H9 (cell line): ENCODE results near the gene DAPL1. TPM values are rescaled to one million over a fixed set of nuclear protein-coding genes. Genes with fewer than 3 reads are reported as not detected.

Experiments used
- DNase-seq: peaks from one replicate; pipeline ENCODE4 v3.0.0-alpha.2; 2017
- H2AFZ ChIP-seq: one replicate; pipeline ENCODE4 v1.6.1; 2013; ENCODE audit warnings: mild to moderate bottlenecking, low read length, control low read depth, moderate library complexity
- H2AK5ac ChIP-seq: 2 replicates; pipeline ENCODE4 v1.6.1; 2013; ENCODE audit warnings: low read length, control low read depth, mixed read lengths; ENCODE audit not compliant: insufficient read length
- H2BK120ac ChIP-seq: one replicate; pipeline ENCODE4 v1.6.1; 2013; ENCODE audit warnings: low read depth, mild to moderate bottlenecking, low read length, control low read depth, inconsistent platforms; ENCODE audit not compliant: poor library complexity, severe bottlenecking
- H2BK12ac ChIP-seq: 2 replicates; pipeline ENCODE4 v1.6.1; 2013; ENCODE audit warnings: low read length, control low read depth, mixed read lengths, low read depth; ENCODE audit not compliant: insufficient read length
- H2BK15ac ChIP-seq: 2 replicates; pipeline ENCODE4 v1.6.1; 2013; ENCODE audit warnings: low read depth, low read length, control low read depth
- H2BK20ac ChIP-seq: one replicate; pipeline ENCODE4 v1.6.1; 2013; ENCODE audit warnings: low read depth, mild to moderate bottlenecking, low read length, control low read depth, inconsistent platforms; ENCODE audit not compliant: poor library complexity, severe bottlenecking
- H2BK5ac ChIP-seq: 2 replicates; pipeline ENCODE4 v1.6.1; 2013; ENCODE audit warnings: low read length, control low read depth, mixed read lengths; ENCODE audit not compliant: insufficient read length
- H3K14ac ChIP-seq: 2 replicates; pipeline ENCODE4 v1.6.1; 2013; ENCODE audit warnings: low read length, control low read depth; ENCODE audit not compliant: insufficient read depth
- H3K18ac ChIP-seq: 2 replicates; pipeline ENCODE4 v1.6.1; 2013; ENCODE audit warnings: low read depth, mild to moderate bottlenecking, mixed read lengths, low read length, control low read depth; ENCODE audit not compliant: insufficient read length
- H3K23ac ChIP-seq: 2 replicates; pipeline ENCODE4 v1.6.1; 2013; ENCODE audit warnings: low read length, control low read depth, mixed read lengths, low read depth; ENCODE audit not compliant: insufficient read length
- H3K23me2 ChIP-seq: 2 replicates; pipeline ENCODE4 v1.6.1; 2013; ENCODE audit warnings: low read depth, mild to moderate bottlenecking, mixed read lengths, low read length, control low read depth; ENCODE audit not compliant: insufficient read length, poor library complexity, severe bottlenecking
- H3K27ac ChIP-seq: 2 replicates; pipeline ENCODE4 v1.5.1; 2013; ENCODE audit warnings: low read length, control low read depth, mixed read lengths, low read depth; ENCODE audit not compliant: insufficient read length
- H3K27me3 ChIP-seq: 2 replicates; pipeline ENCODE4 v1.6.1; 2013; ENCODE audit warnings: low read length, control low read depth, inconsistent platforms; ENCODE audit not compliant: insufficient read depth
- H3K4ac ChIP-seq: 2 replicates; pipeline ENCODE4 v1.6.1; 2013; ENCODE audit warnings: low read depth, mild to moderate bottlenecking, control low read depth, inconsistent platforms, low read length, moderate library complexity
- H3K4me1 ChIP-seq: 2 replicates; pipeline ENCODE4 v1.6.1; 2013; ENCODE audit warnings: low read length, control low read depth, inconsistent platforms; ENCODE audit not compliant: insufficient read depth
- H3K4me2 ChIP-seq: 2 replicates; pipeline ENCODE4 v1.6.1; 2013; ENCODE audit warnings: low read length, control low read depth, mixed read lengths; ENCODE audit not compliant: insufficient read length, insufficient read depth
- H3K56ac ChIP-seq: 2 replicates; pipeline ENCODE4 v1.6.1; 2013; ENCODE audit warnings: low read depth, mild to moderate bottlenecking, mixed read lengths, low read length, control low read depth; ENCODE audit not compliant: insufficient read length
- H3K79me1 ChIP-seq: 2 replicates; pipeline ENCODE4 v1.6.1; 2013; ENCODE audit warnings: low read depth, mild to moderate bottlenecking, moderate library complexity, low read length, control low read depth, inconsistent platforms; ENCODE audit not compliant: insufficient read depth, poor library complexity, severe bottlenecking
- H3K79me2 ChIP-seq: 2 replicates; pipeline ENCODE4 v1.6.1; 2013; ENCODE audit warnings: low read length, control low read depth, inconsistent platforms; ENCODE audit not compliant: insufficient read depth
- H3K9ac ChIP-seq: 2 replicates; pipeline ENCODE4 v1.6.1; 2013; ENCODE audit warnings: low read length, control low read depth, mixed read lengths; ENCODE audit not compliant: insufficient read length; ENCODE audit errors: extremely low read depth
- H3K9me3 ChIP-seq: one replicate; pipeline ENCODE4 v1.6.1; 2013; ENCODE audit warnings: low read depth, low read length, inconsistent platforms; ENCODE audit not compliant: control insufficient read depth
- H3T11ph ChIP-seq: one replicate; pipeline ENCODE4 v1.6.1; 2013; ENCODE audit warnings: mild to moderate bottlenecking, low read length, control low read depth, inconsistent platforms
- H4K20me1 ChIP-seq: one replicate; pipeline ENCODE4 v1.6.1; 2013; ENCODE audit not compliant: control insufficient read depth, insufficient read length, insufficient read depth
- H4K5ac ChIP-seq: 2 replicates; pipeline ENCODE4 v1.6.1; 2013; ENCODE audit warnings: low read depth, mild to moderate bottlenecking, mixed read lengths, low read length, control low read depth; ENCODE audit not compliant: insufficient read length
- H4K8ac ChIP-seq: replicated peaks from 2 replicates; pipeline ENCODE4 v1.6.1; 2013; ENCODE audit warnings: low read length, control low read depth, mixed read lengths, low read depth; ENCODE audit not compliant: insufficient read length
- H4K91ac ChIP-seq: 2 replicates; pipeline ENCODE4 v1.6.1; 2013; ENCODE audit warnings: low read depth, mild to moderate bottlenecking, moderate library complexity, mixed read lengths, low read length, control low read depth; ENCODE audit not compliant: insufficient read length
- H3K27ac Mint-ChIP-seq, 3 experiments: 2 replicates in 2 of 3; 3 replicates in 1 of 3; pipeline ENCODE4 v1.8.0; 2020 to 2021; ENCODE audit warnings: mixed read lengths in 3 of 3, mild to moderate bottlenecking in 1 of 3, moderate library complexity in 1 of 3
- H3K27me3 Mint-ChIP-seq: 2 replicates; pipeline ENCODE4 v1.8.0; 2021; ENCODE audit warnings: low read depth, mild to moderate bottlenecking, moderate library complexity, mixed read lengths
- H3K36me3 Mint-ChIP-seq, 3 experiments: 2 replicates in 2 of 3; 3 replicates in 1 of 3; pipeline ENCODE4 v1.8.0; 2020 to 2021; ENCODE audit warnings: low read depth in 3 of 3, mixed read lengths in 3 of 3; ENCODE audit not compliant: insufficient read depth in 1 of 3
- H3K4me1 Mint-ChIP-seq, 2 experiments: 2 replicates each; pipeline ENCODE4 v1.8.0; 2020; ENCODE audit warnings: mixed read lengths in 2 of 2
- H3K4me3 Mint-ChIP-seq, 2 experiments: 2 replicates in 1 of 2; 3 replicates in 1 of 2; pipeline ENCODE4 v1.8.0; 2020 to 2021; ENCODE audit warnings: mild to moderate bottlenecking in 2 of 2, mixed read lengths in 2 of 2, moderate library complexity in 1 of 2
- H3K9me3 Mint-ChIP-seq, 2 experiments: 2 replicates in 1 of 2; 3 replicates in 1 of 2; pipeline ENCODE4 v1.8.0; 2020; ENCODE audit warnings: mild to moderate bottlenecking in 2 of 2, mixed read lengths in 2 of 2, moderate library complexity in 1 of 2
- WGBS: extraction: QIAGEN DNeasy Blood & Tissue Kit; methylation state at CpG from one replicate; pipeline ENCODE4 v1.1.7; 2013; ENCODE audit warnings: missing lambda C conversion rate, low lambda C conversion rate, mixed read lengths; ENCODE audit not compliant: insufficient read length; ENCODE audit errors: extremely low coverage; 5-methylcytosine and 5-hydroxymethylcytosine counted together
- total RNA-seq: library from RNA; stranded (reverse); gene quantifications from 2 replicates; pipeline ENCODE4 v1.2.1, GENCODE V29; 2021
- TF ChIP-seq, protein P1 (sequence below): fragments of 200-600 bp; sonication (generic); conservative IDR thresholded peaks from 3 replicates; pipeline ENCODE4 v1.8.0; 2021; ENCODE audit warnings: antibody characterized with exemption, mild to moderate bottlenecking

DAPL1 gene
- total RNA-seq, 1 experiment from 2014 or later = not detected

GRCh38 chr2:158779621-158780020 is 15.5 kb upstream of the DAPL1 start:
- WGBS = no CpG with 5 or more reads among the region's 1 CpG
- no peaks in the 10 kb centered on the region for H3K36me3 Mint-ChIP-seq
- H3K18ac ChIP-seq = no peak overlapping the region
- no peak overlapping the region for H2BK15ac ChIP-seq
- H3K4me1 ChIP-seq = peaks cover 9% of the 10 kb centered on the region
- H2BK20ac ChIP-seq = no peak overlapping the region
- H4K5ac ChIP-seq = no peak overlapping the region
- no peak overlapping the region for H3K9ac ChIP-seq
- H3K14ac ChIP-seq = no peak overlapping the region
- H3K79me2 ChIP-seq = no peaks in the 10 kb centered on the region
- H3T11ph ChIP-seq = no peak overlapping the region
- H2BK5ac ChIP-seq = no peak overlapping the region
- H2BK12ac ChIP-seq = no peak overlapping the region
- H4K20me1 ChIP-seq = no peaks in the 10 kb centered on the region
- no peak overlapping the region for H3K56ac ChIP-seq
- TF ChIP-seq, protein P1, sequence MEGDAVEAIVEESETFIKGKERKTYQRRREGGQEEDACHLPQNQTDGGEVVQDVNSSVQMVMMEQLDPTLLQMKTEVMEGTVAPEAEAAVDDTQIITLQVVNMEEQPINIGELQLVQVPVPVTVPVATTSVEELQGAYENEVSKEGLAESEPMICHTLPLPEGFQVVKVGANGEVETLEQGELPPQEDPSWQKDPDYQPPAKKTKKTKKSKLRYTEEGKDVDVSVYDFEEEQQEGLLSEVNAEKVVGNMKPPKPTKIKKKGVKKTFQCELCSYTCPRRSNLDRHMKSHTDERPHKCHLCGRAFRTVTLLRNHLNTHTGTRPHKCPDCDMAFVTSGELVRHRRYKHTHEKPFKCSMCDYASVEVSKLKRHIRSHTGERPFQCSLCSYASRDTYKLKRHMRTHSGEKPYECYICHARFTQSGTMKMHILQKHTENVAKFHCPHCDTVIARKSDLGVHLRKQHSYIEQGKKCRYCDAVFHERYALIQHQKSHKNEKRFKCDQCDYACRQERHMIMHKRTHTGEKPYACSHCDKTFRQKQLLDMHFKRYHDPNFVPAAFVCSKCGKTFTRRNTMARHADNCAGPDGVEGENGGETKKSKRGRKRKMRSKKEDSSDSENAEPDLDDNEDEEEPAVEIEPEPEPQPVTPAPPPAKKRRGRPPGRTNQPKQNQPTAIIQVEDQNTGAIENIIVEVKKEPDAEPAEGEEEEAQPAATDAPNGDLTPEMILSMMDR = no peak
- H3K4me1 Mint-ChIP-seq = peaks cover 15 to 25% of the 10 kb centered on the region in 2 experiments
- H2AFZ ChIP-seq = no peak overlapping the region
- H4K8ac ChIP-seq = no peak overlapping the region
- no peaks in the 10 kb centered on the region; a peak in 1 of 5 replicates for H3K9me3 Mint-ChIP-seq
- H2BK120ac ChIP-seq = no peak overlapping the region
- no peak overlapping the region for H4K91ac ChIP-seq
- H3K27ac Mint-ChIP-seq = no peak overlapping the region
- H3K79me1 ChIP-seq = no peaks in the 10 kb centered on the region
- no peak for DNase-seq
- H3K4me3 Mint-ChIP-seq = no peak overlapping the region
- H3K27me3 Mint-ChIP-seq = no peaks in the 10 kb centered on the region
- H3K9me3 ChIP-seq = no peaks in the 10 kb centered on the region
- H3K23me2 ChIP-seq = no peaks in the 10 kb centered on the region
- no peak overlapping the region for H3K27ac ChIP-seq
- H3K27me3 ChIP-seq = no peaks in the 10 kb centered on the region
- no peak overlapping the region for H3K4me2 ChIP-seq
- H2AK5ac ChIP-seq = no peak overlapping the region
- no peak overlapping the region for H3K4ac ChIP-seq
- H3K23ac ChIP-seq = no peak overlapping the region
